H1 (cell line): Measurements from ENCODE around the gene PFKM. TPM values are rescaled to one million over a fixed set of nuclear protein-coding genes. Genes with fewer than 3 reads are reported as not detected.

ENCODE experiments used
- ASH2L ChIP-seq: fragments of 200-600, 300-600 bp; sonication (generic); IDR thresholded peaks from one replicate; pipeline ENCODE4 v1.7.1; 2017; ENCODE audit warnings: low read length
- BCL11A ChIP-seq, 2 experiments: IDR thresholded peaks; one replicate each; pipeline ENCODE4 v1.6.1; 2011; ENCODE audit warnings: low read depth in 2 of 2, low read length in 2 of 2, mild to moderate bottlenecking in 2 of 2
- CBX5 ChIP-seq: fragments of 300-800, 300-1000 bp; sonication (generic); IDR thresholded peaks from 2 replicates; pipeline ENCODE4 v1.7.1; 2016; ENCODE audit warnings: antibody characterized with exemption, low read length, low read depth
- CEBPB ChIP-seq: IDR thresholded peaks from 2 replicates; pipeline ENCODE4 v1.6.1; 2012; ENCODE audit warnings: low read depth, low read length
- CHD1 ChIP-seq: IDR thresholded peaks from 2 replicates; pipeline ENCODE4 v1.6.1; 2012; ENCODE audit warnings: low read depth, low read length, improper control_type of control experiment
- CTBP2 ChIP-seq: IDR thresholded peaks from 2 replicates; pipeline ENCODE4 v1.7.0; 2011; ENCODE audit warnings: borderline replicate concordance, mild to moderate bottlenecking, moderate library complexity, mixed read lengths, low read length; ENCODE audit not compliant: insufficient read depth, insufficient read length
- EZH2 ChIP-seq: fragments of 200-600 bp; sonication (generic); IDR thresholded peaks from 2 replicates; pipeline ENCODE4 v1.7.1; 2012; ENCODE audit warnings: low read depth, mild to moderate bottlenecking, moderate library complexity, low read length, inconsistent platforms; ENCODE audit not compliant: severe bottlenecking
- GTF2F1 ChIP-seq: IDR thresholded peaks from 2 replicates; pipeline ENCODE4 v1.6.1; 2012; ENCODE audit warnings: low read depth, low read length, improper control_type of control experiment, borderline replicate concordance
- JUND ChIP-seq: IDR thresholded peaks from 2 replicates; pipeline ENCODE4 v1.6.1; 2011; ENCODE audit warnings: mild to moderate bottlenecking, improper control_type of control experiment, low read length
- KDM1A ChIP-seq: fragments of 200-600, 300-600 bp; sonication (generic); IDR thresholded peaks from 2 replicates; pipeline ENCODE4 v1.7.1; 2016; ENCODE audit warnings: mild to moderate bottlenecking, low read length, borderline replicate concordance
- MAFK ChIP-seq: IDR thresholded peaks from 2 replicates; pipeline ENCODE4 v1.6.1; 2012; ENCODE audit warnings: low read depth, mild to moderate bottlenecking, improper control_type of control experiment, low read length
- NANOG ChIP-seq: IDR thresholded peaks from 2 replicates; pipeline ENCODE4 v1.6.1; 2011; ENCODE audit warnings: low read length, low read depth, mild to moderate bottlenecking, inconsistent platforms; ENCODE audit not compliant: insufficient read depth, poor library complexity, severe bottlenecking
- NRF1 ChIP-seq: IDR thresholded peaks from 2 replicates; pipeline ENCODE4 v1.6.1; 2011; ENCODE audit warnings: mild to moderate bottlenecking, low read depth, low read length, improper control_type of control experiment
- PHF8 ChIP-seq: fragments of 200-600 bp; sonication (generic); conservative IDR thresholded peaks from 2 replicates; pipeline ENCODE4 v1.7.1; 2012; ENCODE audit warnings: low read depth, mild to moderate bottlenecking, inconsistent platforms, low read length, moderate library complexity
- RBBP5 ChIP-seq: IDR thresholded peaks from 2 replicates; pipeline ENCODE4 v1.7.1; 2012; ENCODE audit warnings: low read depth, mild to moderate bottlenecking, inconsistent platforms, low read length, moderate library complexity, borderline replicate concordance
- RFX5 ChIP-seq: IDR thresholded peaks from 2 replicates; pipeline ENCODE4 v1.6.1; 2011; ENCODE audit warnings: low read depth, low read length, improper control_type of control experiment, borderline replicate concordance
- RNF2 ChIP-seq: fragments of 200-900, 300-1000 bp; sonication (generic); IDR thresholded peaks from 2 replicates; pipeline ENCODE4 v1.7.1; 2016; ENCODE audit warnings: borderline replicate concordance, low read depth, mild to moderate bottlenecking, antibody characterized with exemption, low read length; ENCODE audit not compliant: poor library complexity, severe bottlenecking; ENCODE audit errors: missing control alignments
- SIN3A ChIP-seq, 2 experiments: IDR thresholded peaks in 1 of 2; conservative IDR thresholded peaks in 1 of 2; 2 replicates each; pipeline ENCODE4 v1.6.1; 2011 to 2012; ENCODE audit warnings: low read length in 2 of 2, improper control_type of control experiment in 1 of 2, low read depth in 1 of 2, mild to moderate bottlenecking in 1 of 2
- TBP ChIP-seq: IDR thresholded peaks from 2 replicates; pipeline ENCODE4 v1.6.1; 2011; ENCODE audit warnings: low read depth, low read length, improper control_type of control experiment
- TCF12 ChIP-seq: IDR thresholded peaks from 2 replicates; pipeline ENCODE4 v1.6.1; 2011; ENCODE audit warnings: low read depth, mild to moderate bottlenecking, low read length
- polyA plus RNA-seq, 7 experiments: library from polyadenylated mRNA; depleted of rRNA in 3 of 7; stranded (reverse) in 5 of 7; unstranded in 2 of 7; fragments of >200 nt in 5 of 7; fragments of 200-250 nt in 2 of 7; gene quantifications; 1 replicate in 5 of 7; 2 replicates in 1 of 7; 4 replicates in 1 of 7; pipeline versions ENCODE4 v1.2.1 to v1.2.3, GENCODE V29; 2011 to 2013; ENCODE audit warnings: missing spikeins in 2 of 7, mixed read lengths in 2 of 7
- total RNA-seq: library from RNA; stranded (reverse); fragmentation: NEBNext Ultra II Directional; extraction: Animal tissue kit (Norgen Biotek cat#: 25700); gene quantifications from 2 replicates; pipeline ENCODE4 v1.2.1, GENCODE V29; 2021
- TF ChIP-seq, protein P1 (sequence below): IDR thresholded peaks from 2 replicates; pipeline ENCODE4 v1.6.1; 2011; ENCODE audit warnings: low read length, improper control_type of control experiment
- TF ChIP-seq, protein P2 (sequence below): IDR thresholded peaks from 2 replicates; pipeline ENCODE4 v1.6.1; 2012; ENCODE audit warnings: inconsistent platforms

Gene PFKM
- total and polyA plus RNA-seq, 2 of the 8 experiments (the other 6 are each of a cell fraction or from before 2014, with no cell fraction given) = 62.6 to 106 TPM

DNA sequence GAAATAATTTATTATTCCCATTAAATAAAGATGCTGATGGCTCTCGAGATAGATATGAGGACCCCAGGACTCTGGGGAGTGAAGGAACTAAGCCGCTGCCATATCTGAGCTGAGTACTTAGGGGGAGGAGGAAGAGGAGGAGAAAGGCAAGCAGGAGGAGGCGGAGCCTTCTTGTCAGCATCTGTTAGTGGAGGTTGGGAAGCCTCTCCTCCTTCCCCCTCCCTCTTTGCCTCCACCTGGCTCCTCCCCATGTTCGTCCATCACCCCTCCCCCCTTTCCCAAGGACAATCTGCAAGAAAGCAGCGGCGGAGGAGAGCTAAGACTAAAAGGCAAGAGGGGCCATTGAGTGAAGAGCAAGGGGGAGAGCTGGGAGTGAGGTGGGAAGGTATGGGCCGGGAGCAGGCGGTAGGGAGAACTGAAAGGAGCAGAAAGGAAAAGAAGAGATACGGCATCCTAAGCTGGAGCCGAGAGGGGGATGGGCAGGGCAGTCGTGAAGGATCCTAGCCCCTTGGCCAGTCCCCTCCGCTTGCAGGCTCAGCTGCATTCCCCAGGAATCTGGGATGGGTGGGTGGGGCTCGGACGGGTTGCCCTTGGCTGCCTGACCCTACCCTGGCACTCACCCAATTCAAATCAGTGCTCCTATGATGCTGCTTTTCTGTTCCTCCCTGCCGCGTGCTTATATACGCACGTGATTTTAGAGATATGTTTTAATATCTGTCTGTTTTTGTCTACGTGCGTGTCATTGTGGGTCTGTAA, at the start of gene PFKM (continued):
- no peak for TF ChIP-seq JUND
- no peak for TF ChIP-seq EZH2
- TF ChIP-seq, protein P1, sequence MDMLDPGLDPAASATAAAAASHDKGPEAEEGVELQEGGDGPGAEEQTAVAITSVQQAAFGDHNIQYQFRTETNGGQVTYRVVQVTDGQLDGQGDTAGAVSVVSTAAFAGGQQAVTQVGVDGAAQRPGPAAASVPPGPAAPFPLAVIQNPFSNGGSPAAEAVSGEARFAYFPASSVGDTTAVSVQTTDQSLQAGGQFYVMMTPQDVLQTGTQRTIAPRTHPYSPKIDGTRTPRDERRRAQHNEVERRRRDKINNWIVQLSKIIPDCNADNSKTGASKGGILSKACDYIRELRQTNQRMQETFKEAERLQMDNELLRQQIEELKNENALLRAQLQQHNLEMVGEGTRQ = no peak
- TF ChIP-seq TCF12 = no peak
- TF ChIP-seq MAFK = no peak
- TF ChIP-seq CBX5 = no peak
- TF ChIP-seq CEBPB = no peak
- TF ChIP-seq NANOG = no peak
- no peak for TF ChIP-seq BCL11A (IDR thresholded peaks at IDR 0.05; ENCODE audit: low read depth in 2 of 2, low read length in 2 of 2)
- TF ChIP-seq ASH2L = peak; percentile 99
- no peak for TF ChIP-seq RFX5
- no peak; a peak in 1 of 4 replicates for TF ChIP-seq SIN3A (conservative IDR thresholded peaks at IDR 0.05 in 1 of 2, IDR thresholded peaks at IDR 0.05 in 1 of 2; ENCODE audit: low read depth in 1 of 2, low read length in 2 of 2)
- TF ChIP-seq GTF2F1 = no peak
- TF ChIP-seq TBP = peak; percentile 58
- no peak for TF ChIP-seq RNF2
- TF ChIP-seq PHF8 = peak; percentile 61
- no peak for TF ChIP-seq KDM1A
- TF ChIP-seq, protein P2, sequence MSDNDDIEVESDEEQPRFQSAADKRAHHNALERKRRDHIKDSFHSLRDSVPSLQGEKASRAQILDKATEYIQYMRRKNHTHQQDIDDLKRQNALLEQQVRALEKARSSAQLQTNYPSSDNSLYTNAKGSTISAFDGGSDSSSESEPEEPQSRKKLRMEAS = no peak
- no peak for TF ChIP-seq CTBP2
- no peak for TF ChIP-seq CHD1
- peak; percentile 99 for TF ChIP-seq RBBP5
- TF ChIP-seq NRF1 = no peak
